ENCODE data around the gene BCL11B. TPM values are rescaled to one million over a fixed set of nuclear protein-coding genes. Genes with fewer than 3 reads are reported as not detected.

Gene BCL11B
- total RNA-seq, 1 donor from 2014 or later = 27.0 TPM

GRCh38 chr14:99157676-99158075 is 114.3 kb downstream of the BCL11B start:
- DNase-seq = no peak

DNA sequence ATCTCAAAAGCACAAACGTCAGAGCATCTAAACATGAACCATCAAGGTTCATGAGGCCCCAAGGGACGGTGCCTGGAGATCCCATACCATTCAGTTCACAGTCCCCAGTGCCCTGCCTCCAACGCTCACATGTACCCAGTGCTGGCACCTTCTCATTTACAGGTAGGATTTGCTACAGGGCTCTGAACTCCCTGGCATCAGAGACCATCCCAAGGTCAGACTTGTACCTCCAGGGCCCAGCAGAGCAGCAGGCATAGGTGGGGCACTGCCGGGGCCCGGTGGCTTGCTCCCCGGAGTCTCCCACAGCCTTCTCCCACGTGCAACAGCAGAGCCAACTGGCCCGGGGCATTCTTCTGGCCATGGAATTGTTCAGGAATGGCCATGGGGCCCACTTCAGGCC is 114.8 kb downstream of the BCL11B start:
- DNase-seq = no peak

DNA sequence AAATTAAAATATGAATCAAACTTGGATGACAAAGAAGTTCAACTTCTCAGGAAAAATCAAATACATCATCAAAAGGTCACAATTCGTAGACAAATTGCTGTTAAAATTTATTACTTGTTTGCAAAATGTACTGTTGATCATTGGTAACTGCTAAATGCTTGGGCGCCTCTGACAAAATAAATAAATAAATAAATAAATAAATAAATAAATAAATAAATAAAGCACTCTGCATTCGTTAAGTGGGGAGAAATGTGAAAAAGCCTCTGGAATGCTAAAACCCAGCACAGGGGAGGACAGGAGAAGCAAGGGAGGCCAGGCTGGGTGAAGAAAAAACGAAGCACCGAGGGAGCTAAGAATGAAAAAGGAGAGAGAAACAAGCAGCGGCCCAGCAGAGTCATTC is 115.2 kb downstream of the BCL11B start:
- DNase-seq = no peak

- DNase-seq = no peak
These were observed 115.9 kb downstream of the BCL11B start for GRCh38 chr14:99156090-99156425.

DNA sequence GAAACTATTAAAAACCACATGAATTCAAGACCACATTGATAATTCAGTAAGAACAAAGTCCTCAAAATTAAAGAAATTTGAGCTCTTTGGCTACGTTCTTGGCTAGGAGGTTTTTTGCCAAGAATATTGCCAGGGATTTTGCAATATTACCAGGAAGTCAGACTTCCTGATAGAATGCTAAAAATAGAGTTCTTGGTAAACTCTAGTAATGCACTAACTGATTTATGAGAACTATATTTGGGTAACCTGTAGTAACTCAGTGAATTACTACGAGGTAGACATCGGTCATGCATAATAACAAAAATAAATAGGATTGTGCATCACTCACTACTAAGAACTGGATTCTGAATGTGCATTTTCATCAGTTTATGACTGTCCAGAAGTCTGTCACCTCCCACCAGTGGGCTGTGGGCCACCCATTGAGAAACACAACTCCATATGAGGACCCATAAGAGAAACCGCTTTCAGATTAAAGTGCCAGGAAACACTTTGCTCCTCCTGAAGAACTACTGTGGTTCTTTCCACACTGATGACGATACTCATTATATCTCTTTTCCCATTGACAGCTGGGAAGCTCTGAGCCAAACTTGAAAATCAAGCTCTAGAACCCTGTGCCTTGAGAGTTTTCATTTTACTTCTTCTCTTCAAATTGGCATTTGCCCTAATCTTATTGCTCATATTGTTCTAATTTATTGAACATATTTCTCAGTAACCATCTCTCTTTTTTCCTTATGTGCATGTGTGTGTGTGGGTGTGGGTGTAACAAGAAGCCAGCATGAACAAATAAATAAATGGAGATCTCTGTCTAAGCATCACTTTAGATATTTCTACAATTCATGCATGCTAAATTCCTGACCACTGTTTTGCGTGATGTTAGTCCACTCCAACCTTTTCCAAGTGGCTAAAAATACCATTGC is 116.6 kb downstream of the BCL11B start:
- no peak for DNase-seq

- DNase-seq = no peak
These were observed 121.8 kb downstream of the BCL11B start for GRCh38 chr14:99150236-99150635.

- DNase-seq = no peak
These were observed 123.0 kb downstream of the BCL11B start for GRCh38 chr14:99148861-99149610.

- DNase-seq = no peak
These were observed 123.9 kb downstream of the BCL11B start for GRCh38 chr14:99148131-99148530.

- no peak for DNase-seq
These were observed 124.6 kb downstream of the BCL11B start for GRCh38 chr14:99147366-99147740.

GRCh38 chr14:99146616-99147365 is 125.2 kb downstream of the BCL11B start:
- DNase-seq = no peak

- DNase-seq = no peak
These were observed 126.7 kb downstream of the BCL11B start for GRCh38 chr14:99145307-99145706.

GRCh38 chr14:99143793-99144192 is 128.2 kb downstream of the BCL11B start:
- DNase-seq = no peak

DNA sequence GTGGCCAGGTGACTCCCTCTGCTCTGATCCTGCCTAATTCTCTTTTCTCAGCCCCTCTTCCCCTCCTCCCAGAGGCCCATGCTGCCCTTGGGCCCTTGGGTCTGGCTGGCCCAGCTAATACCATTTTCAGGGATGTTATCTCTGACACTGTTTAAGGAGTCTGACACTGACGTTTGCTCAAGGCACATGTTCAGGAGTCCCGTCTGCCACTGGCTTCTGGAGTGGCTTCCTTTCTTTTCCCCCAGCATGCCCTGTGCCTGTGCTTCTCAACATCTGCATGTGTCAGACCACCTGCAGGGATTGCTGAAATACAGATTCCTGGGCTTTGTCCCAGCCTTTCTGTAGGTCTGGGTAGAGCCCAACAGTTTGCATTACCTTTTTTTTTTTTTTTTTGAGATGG is 128.9 kb downstream of the BCL11B start:
- DNase-seq = no peak

- DNase-seq = no peak
These were observed 130.8 kb downstream of the BCL11B start for GRCh38 chr14:99141236-99141635.

GRCh38 chr14:99138999-99139865 is 132.8 kb downstream of the BCL11B start:
- no peak for DNase-seq

- DNase-seq = no peak
These were observed 134.0 kb downstream of the BCL11B start for GRCh38 chr14:99137913-99138571.

DNA sequence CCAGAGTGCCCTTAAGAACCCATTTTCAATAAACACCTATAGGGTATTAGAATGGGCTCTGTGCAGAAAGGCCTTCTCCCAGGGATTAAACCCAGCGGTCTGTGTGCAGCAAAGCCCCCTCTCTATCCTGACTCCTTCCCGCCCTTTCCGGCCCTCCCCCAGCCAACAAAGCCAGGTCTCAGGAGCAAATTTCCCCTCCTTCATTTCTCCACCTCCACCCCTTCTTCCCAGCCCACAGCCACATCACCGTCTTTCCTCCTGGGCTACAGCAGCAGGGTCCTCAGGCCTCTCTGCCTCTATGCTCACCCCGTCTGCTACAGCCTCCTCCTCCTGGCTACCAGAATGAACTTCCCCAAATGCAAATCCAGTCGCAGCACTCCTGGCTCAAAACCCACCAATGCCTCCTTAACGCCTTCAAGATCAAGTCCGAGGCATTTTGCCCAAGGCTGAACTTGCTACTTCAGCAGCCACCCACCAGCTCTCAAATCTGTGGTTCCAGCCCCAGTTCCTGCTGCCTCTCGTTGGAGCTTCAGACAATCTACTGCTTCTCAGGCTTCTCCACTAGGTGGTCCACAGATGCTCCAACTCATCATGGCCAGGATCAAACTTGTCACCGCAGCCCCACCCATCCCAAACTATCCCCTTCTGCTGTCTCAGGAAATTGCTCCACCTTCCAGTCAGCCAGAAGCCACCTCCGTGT is 134.8 kb downstream of the BCL11B start:
- no peak for DNase-seq

DNA sequence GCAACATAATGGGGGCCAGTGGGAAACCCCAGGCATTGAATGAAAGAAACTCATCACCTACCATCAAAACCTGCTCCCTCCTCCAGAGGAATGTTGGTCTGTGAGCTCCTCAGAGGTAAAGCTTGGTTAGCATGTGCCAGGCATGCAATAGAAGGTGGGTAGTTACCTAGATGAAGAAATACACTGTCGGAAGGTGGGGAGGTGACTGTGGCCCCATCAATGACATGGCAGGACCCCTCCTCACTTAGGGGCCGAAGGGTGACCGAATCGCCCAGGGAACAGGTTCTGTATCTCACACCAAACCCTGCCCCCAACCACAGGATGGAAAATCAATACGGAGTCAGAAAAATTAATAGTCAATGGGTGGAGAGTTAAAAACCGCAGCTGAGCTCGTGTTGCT is 135.6 kb downstream of the BCL11B start:
- no peak for DNase-seq

- no peak for DNase-seq
These were observed 136.0 kb downstream of the BCL11B start for GRCh38 chr14:99136047-99136400.

GRCh38 chr14:99134516-99135046 is 137.4 kb downstream of the BCL11B start:
- no peak for DNase-seq

Data from occipital lobe (tissue), 2 donors.